Erythroblast (primary cell): ENCODE data around the gene FIS1.

Source experiments
- GATA1 ChIP-seq: IDR thresholded peaks from 2 replicates; pipeline ENCODE4 v1.6.1; 2011; ENCODE audit warnings: low read depth, mild to moderate bottlenecking, control low read depth, low read length, moderate library complexity
- POLR2A ChIP-seq: IDR thresholded peaks from 2 replicates; pipeline ENCODE4 v1.6.1; 2011; ENCODE audit warnings: mild to moderate bottlenecking, low read length

DNA sequence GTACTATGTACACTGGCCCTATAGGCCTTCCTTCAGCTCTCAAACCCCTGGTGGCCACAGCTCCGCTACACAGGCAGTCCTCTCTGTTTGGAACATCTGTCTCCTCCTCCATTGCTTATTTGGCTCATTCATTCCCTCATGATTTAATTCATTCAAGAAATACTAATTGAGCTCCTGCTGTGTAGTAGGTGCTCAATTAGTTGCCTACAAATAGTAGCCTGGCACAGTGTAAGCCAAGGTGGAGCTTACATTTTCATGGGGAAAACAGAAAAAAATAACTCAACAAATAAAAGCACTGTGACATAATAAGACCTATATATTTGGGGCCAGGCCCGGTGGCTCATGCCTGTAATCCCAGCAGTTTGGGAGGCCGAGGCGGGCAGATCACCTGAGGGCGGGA is 3.4 kb upstream of the FIS1 start:
- no peak for TF ChIP-seq POLR2A
- TF ChIP-seq GATA1 = no peak
